ENCODE measurements around the gene ARHGEF17.

DNA sequence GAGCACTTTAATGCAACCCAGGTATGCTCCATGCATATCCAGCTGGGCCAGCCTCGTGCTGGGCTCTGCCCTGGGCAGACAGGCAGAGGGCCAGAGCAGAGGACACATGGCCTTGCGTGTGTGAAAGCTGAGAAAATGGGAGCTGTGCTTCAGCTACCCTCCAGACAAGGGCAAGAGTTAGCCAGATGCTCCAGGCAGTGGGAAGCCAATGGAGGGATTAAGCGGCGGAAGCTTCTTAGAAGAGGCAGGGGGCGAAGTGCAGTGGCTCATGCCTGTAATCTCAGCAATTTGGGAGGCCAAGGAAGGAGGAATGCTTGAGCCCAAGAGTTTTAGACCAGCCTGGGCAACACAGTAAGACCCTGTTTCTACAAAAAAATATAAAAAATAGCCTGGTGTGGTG, 9.8 kb upstream of the ARHGEF17 start:
- TF ChIP-seq CTCF (IDR thresholded peaks at IDR 0.05) (no peak), POLR2A (IDR thresholded peaks at IDR 0.05) (no peak)

Measured in testis (tissue), 2 donors.